Calu3 (cell line): ENCODE measurements around the gene MYOZ1. TPM values are rescaled to one million over a fixed set of nuclear protein-coding genes. Genes with fewer than 3 reads are reported as not detected.

Experiments used
- BruUV-seq: library from RNA; stranded (reverse); fragments of 400-500 nt; replicated peaks from 2 replicates; lab custom pipeline; 2021; lab: Mats Ljungman, UMichigan
- CTCF ChIA-PET: fragments of 300-600 bp; sonication (Branson Sonifier 250); formaldehyde crosslinking; loops from one replicate; lab custom pipeline; 2022; ENCODE audit warnings: antibody characterized with exemption; lab: Charles Lee
- DNase-seq: peaks from one replicate; pipeline ENCODE4 v3.0.0; 2022
- H3K27ac Mint-ChIP-seq: one replicate; pipeline ENCODE4 v1.8.0; 2022; ENCODE audit warnings: mixed read lengths; ENCODE audit not compliant: unreplicated experiment
- H3K27me3 Mint-ChIP-seq: one replicate; pipeline ENCODE4 v1.8.0; 2022; ENCODE audit warnings: mixed read lengths; ENCODE audit not compliant: unreplicated experiment
- H3K36me3 Mint-ChIP-seq: one replicate; pipeline ENCODE4 v1.8.0; 2022; ENCODE audit warnings: mild to moderate bottlenecking, moderate library complexity, mixed read lengths; ENCODE audit not compliant: insufficient read depth, unreplicated experiment
- H3K4me1 Mint-ChIP-seq: one replicate; pipeline ENCODE4 v1.8.0; 2022; ENCODE audit warnings: mild to moderate bottlenecking, low read depth, mixed read lengths; ENCODE audit not compliant: unreplicated experiment
- H3K4me3 Mint-ChIP-seq: one replicate; pipeline ENCODE4 v1.8.0; 2022; ENCODE audit warnings: mild to moderate bottlenecking, low read depth, moderate library complexity, mixed read lengths; ENCODE audit not compliant: unreplicated experiment
- H3K9me3 Mint-ChIP-seq: one replicate; pipeline ENCODE4 v1.8.0; 2022; ENCODE audit warnings: low read depth, mixed read lengths; ENCODE audit not compliant: unreplicated experiment
- intact Hi-C: fragments of 100-400 bp; cut with micrococcal nuclease; formaldehyde crosslinking; loops from one replicate; pipeline ENCODE4 v1.10.0; 2022; ENCODE audit not compliant: unreplicated experiment
- total RNA-seq: library from RNA; stranded (reverse); gene quantifications from 2 replicates; pipeline ENCODE4 v1.2.3, GENCODE V29; 2022
- TF ChIP-seq, protein P1 (sequence below): fragments of 200-600 bp; IDR thresholded peaks from one replicate; pipeline ENCODE4 v1.8.0; 2022; ENCODE audit warnings: antibody characterized with exemption; ENCODE audit not compliant: unreplicated experiment

MYOZ1 gene
- total RNA-seq, 1 experiment from 2014 or later: not detected

DNA sequence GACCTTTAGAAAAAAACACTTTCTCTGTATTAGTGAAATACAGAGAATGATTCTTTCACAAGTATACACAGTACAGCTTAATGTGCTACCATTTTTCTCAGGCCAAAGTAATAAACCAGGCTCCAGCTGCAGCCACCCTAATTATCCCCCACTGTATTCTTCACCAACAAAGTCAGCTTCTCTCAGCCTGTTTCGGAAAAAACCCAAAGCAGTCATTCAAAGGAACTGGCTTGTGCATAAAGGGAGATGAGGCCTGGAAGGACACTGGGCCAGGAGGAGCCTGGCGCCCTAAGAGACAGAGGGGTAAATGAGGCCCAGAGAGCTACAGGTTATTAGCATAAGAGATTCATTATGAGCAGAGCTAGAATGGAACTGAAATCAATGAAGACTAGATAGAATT lies 59.4 kb downstream of the MYOZ1 start:
- intact Hi-C loops: no loop called here
- Mint-ChIP-seq H3K4me1 (peaks cover 29% of the 10 kb centered on the region), H3K27ac (no peak overlapping the region), H3K9me3 (peaks cover 2% of the 10 kb centered on the region), H3K4me3 (no peak overlapping the region), H3K36me3 (peaks cover 11% of the 10 kb centered on the region), H3K27me3 (no peaks in the 10 kb centered on the region)
- DNase-seq: no peak
- no TSS peak for BruUV-seq
- TF ChIP-seq, protein P1, sequence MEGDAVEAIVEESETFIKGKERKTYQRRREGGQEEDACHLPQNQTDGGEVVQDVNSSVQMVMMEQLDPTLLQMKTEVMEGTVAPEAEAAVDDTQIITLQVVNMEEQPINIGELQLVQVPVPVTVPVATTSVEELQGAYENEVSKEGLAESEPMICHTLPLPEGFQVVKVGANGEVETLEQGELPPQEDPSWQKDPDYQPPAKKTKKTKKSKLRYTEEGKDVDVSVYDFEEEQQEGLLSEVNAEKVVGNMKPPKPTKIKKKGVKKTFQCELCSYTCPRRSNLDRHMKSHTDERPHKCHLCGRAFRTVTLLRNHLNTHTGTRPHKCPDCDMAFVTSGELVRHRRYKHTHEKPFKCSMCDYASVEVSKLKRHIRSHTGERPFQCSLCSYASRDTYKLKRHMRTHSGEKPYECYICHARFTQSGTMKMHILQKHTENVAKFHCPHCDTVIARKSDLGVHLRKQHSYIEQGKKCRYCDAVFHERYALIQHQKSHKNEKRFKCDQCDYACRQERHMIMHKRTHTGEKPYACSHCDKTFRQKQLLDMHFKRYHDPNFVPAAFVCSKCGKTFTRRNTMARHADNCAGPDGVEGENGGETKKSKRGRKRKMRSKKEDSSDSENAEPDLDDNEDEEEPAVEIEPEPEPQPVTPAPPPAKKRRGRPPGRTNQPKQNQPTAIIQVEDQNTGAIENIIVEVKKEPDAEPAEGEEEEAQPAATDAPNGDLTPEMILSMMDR: no peak
- CTCF ChIA-PET: interaction anchor here (0.5 kb wide), 1 partner anchor 12 kb away, joined by 5 read pairs; no protein-coding TSS in a partner anchor

Other genes starting within 250 kb of the MYOZ1 start
- 160 and 167 TPM in 2 replicates for gene ANXA7, start 227.4 kb downstream of the MYOZ1 start, total RNA-seq
- gene MSS51, start 207.9 kb downstream of the MYOZ1 start, total RNA-seq: 2.9 and 3.3 TPM in 2 replicates
- 26.4 and 27.5 TPM in 2 replicates for gene PPP3CB, start 145.4 kb downstream of the MYOZ1 start, total RNA-seq
- gene USP54, start 50.1 kb downstream of the MYOZ1 start, total RNA-seq: 39.4 and 48.1 TPM in 2 replicates
- 0.34 TPM in 1 of 2 replicates, not detected in the other for gene SYNPO2L, start 14.6 kb upstream of the MYOZ1 start, total RNA-seq
- gene AGAP5, start 56.6 kb upstream of the MYOZ1 start, total RNA-seq: 12.1 and 13.4 TPM in 2 replicates
- 91.7 and 98.4 TPM in 2 replicates for gene SEC24C, start 102.9 kb upstream of the MYOZ1 start, total RNA-seq
- 39.2 and 44.1 TPM in 2 replicates for gene CHCHD1, start 140.6 kb upstream of the MYOZ1 start, total RNA-seq
- 59.9 and 69.9 TPM in 2 replicates for gene ZSWIM8, start 144.1 kb upstream of the MYOZ1 start, total RNA-seq
- 24.8 and 26.7 TPM in 2 replicates for gene NDST2, start 170.1 kb upstream of the MYOZ1 start, total RNA-seq
- 58.1 and 58.9 TPM in 2 replicates for gene CAMK2G, start 233.1 kb upstream of the MYOZ1 start, total RNA-seq